Measurements from ENCODE around the gene PADI2.

DNA sequence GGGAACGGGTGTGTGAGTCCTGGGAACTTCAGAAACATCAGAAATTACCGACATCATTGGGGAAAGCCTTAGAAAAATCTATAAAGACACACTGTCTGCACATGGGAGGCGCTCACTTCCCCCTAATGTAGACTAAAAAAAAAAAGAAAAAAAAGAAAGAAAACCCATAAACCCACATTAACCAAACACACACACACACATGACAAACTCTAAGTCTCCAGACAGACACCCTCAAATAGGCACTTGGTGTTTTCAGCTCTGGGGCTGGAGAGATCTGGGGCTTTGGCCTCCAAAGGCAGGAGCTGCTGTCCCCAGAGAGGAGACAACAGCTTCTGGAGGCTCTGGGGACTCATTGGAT is 52.2 kb downstream of the PADI2 start:
- TF ChIP-seq, protein P1, sequence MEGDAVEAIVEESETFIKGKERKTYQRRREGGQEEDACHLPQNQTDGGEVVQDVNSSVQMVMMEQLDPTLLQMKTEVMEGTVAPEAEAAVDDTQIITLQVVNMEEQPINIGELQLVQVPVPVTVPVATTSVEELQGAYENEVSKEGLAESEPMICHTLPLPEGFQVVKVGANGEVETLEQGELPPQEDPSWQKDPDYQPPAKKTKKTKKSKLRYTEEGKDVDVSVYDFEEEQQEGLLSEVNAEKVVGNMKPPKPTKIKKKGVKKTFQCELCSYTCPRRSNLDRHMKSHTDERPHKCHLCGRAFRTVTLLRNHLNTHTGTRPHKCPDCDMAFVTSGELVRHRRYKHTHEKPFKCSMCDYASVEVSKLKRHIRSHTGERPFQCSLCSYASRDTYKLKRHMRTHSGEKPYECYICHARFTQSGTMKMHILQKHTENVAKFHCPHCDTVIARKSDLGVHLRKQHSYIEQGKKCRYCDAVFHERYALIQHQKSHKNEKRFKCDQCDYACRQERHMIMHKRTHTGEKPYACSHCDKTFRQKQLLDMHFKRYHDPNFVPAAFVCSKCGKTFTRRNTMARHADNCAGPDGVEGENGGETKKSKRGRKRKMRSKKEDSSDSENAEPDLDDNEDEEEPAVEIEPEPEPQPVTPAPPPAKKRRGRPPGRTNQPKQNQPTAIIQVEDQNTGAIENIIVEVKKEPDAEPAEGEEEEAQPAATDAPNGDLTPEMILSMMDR (IDR thresholded peaks at IDR 0.05 in 2 of 3, conservative IDR thresholded peaks at IDR 0.05 in 1 of 3; ENCODE audit: insufficient read depth in 2 of 3, low read depth in 1 of 3, low read length in 3 of 3): no peak
- TF ChIP-seq ZEB2 (IDR thresholded peaks at IDR 0.05) (no peak), ZFX (CRISPR knock-in tag; IDR thresholded peaks at IDR 0.05) (no peak), ZFP1 (CRISPR knock-in tag; IDR thresholded peaks at IDR 0.05) (no peak), SRF (CRISPR knock-in tag; IDR thresholded peaks at IDR 0.05) (no peak), ZNF668 (CRISPR knock-in tag; IDR thresholded peaks at IDR 0.05) (no peak), RFX5 (IDR thresholded peaks at IDR 0.05; ENCODE audit: low read depth, low read length) (no peak), ILK (tag; IDR thresholded peaks at IDR 0.05; ENCODE audit: borderline replicate concordance, low read depth) (no peak)
- TF ChIP-seq, protein P2, sequence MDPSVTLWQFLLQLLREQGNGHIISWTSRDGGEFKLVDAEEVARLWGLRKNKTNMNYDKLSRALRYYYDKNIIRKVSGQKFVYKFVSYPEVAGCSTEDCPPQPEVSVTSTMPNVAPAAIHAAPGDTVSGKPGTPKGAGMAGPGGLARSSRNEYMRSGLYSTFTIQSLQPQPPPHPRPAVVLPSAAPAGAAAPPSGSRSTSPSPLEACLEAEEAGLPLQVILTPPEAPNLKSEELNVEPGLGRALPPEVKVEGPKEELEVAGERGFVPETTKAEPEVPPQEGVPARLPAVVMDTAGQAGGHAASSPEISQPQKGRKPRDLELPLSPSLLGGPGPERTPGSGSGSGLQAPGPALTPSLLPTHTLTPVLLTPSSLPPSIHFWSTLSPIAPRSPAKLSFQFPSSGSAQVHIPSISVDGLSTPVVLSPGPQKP (CRISPR knock-in tag; IDR thresholded peaks at IDR 0.05): no peak
- TF ChIP-seq, protein P3, sequence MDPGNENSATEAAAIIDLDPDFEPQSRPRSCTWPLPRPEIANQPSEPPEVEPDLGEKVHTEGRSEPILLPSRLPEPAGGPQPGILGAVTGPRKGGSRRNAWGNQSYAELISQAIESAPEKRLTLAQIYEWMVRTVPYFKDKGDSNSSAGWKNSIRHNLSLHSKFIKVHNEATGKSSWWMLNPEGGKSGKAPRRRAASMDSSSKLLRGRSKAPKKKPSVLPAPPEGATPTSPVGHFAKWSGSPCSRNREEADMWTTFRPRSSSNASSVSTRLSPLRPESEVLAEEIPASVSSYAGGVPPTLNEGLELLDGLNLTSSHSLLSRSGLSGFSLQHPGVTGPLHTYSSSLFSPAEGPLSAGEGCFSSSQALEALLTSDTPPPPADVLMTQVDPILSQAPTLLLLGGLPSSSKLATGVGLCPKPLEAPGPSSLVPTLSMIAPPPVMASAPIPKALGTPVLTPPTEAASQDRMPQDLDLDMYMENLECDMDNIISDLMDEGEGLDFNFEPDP (CRISPR knock-in tag; IDR thresholded peaks at IDR 0.05): no peak
